ENCODE results near the gene HSPD1.

GRCh38 chr2:197453914-197454398 lies 45.7 kb downstream of the HSPD1 start:
- TF ChIP-seq, protein P1, sequence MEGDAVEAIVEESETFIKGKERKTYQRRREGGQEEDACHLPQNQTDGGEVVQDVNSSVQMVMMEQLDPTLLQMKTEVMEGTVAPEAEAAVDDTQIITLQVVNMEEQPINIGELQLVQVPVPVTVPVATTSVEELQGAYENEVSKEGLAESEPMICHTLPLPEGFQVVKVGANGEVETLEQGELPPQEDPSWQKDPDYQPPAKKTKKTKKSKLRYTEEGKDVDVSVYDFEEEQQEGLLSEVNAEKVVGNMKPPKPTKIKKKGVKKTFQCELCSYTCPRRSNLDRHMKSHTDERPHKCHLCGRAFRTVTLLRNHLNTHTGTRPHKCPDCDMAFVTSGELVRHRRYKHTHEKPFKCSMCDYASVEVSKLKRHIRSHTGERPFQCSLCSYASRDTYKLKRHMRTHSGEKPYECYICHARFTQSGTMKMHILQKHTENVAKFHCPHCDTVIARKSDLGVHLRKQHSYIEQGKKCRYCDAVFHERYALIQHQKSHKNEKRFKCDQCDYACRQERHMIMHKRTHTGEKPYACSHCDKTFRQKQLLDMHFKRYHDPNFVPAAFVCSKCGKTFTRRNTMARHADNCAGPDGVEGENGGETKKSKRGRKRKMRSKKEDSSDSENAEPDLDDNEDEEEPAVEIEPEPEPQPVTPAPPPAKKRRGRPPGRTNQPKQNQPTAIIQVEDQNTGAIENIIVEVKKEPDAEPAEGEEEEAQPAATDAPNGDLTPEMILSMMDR (IDR thresholded peaks at IDR 0.05 in 2 of 3, conservative IDR thresholded peaks at IDR 0.05 in 1 of 3; ENCODE audit: control insufficient read depth in 2 of 3, extremely low read depth in 1 of 3, insufficient read depth in 1 of 3, low read depth in 3 of 3, low read length in 3 of 3): no peak
- TF ChIP-seq, protein P2, sequence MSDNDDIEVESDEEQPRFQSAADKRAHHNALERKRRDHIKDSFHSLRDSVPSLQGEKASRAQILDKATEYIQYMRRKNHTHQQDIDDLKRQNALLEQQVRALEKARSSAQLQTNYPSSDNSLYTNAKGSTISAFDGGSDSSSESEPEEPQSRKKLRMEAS (IDR thresholded peaks at IDR 0.05; ENCODE audit: low read depth, low read length): no peak
- TF ChIP-seq PAX5 (IDR thresholded peaks at IDR 0.05; ENCODE audit: borderline replicate concordance, low read depth, low read length) (no peak), JUNB (IDR thresholded peaks at IDR 0.05) (no peak), MLLT1 (IDR thresholded peaks at IDR 0.05) (no peak)
